H1 (cell line): ENCODE measurements around the gene LDLRAD3. TPM values are rescaled to one million over a fixed set of nuclear protein-coding genes. Genes with fewer than 3 reads are reported as not detected.

Experiments used
- CTCF ChIA-PET: fragments of 300-600 bp; sonication (Branson Sonifier 250); formaldehyde crosslinking; loops from one replicate; lab custom pipeline; 2021; ENCODE audit not compliant: partially characterized antibody; lab: Charles Lee
- POLR2A ChIA-PET: fragments of 300-600 bp; sonication (Branson Sonifier 250); formaldehyde crosslinking; loops from one replicate; lab custom pipeline; 2021; ENCODE audit warnings: inconsistent platforms; ENCODE audit not compliant: partially characterized antibody; lab: Charles Lee
- DNase-seq, 2 experiments: peaks; one replicate each; pipeline versions ENCODE4 v3.0.0 to v3.0.0-alpha.2; 2010 to 2022; ENCODE audit warnings: low spot score in 2 of 2, low read depth in 1 of 2, mixed read lengths in 1 of 2
- FAIRE-seq: peaks from 2 replicates; lab custom pipeline; 2011; peaks lifted over from hg19 to GRCh38; lab: Jason Lieb, UNC
- H2AFZ ChIP-seq: 2 replicates; pipeline ENCODE4 v1.8.1; 2012; ENCODE audit warnings: low read length, inconsistent platforms
- H2AK5ac ChIP-seq: 2 replicates; pipeline ENCODE4 v1.6.1; 2013; ENCODE audit warnings: low read depth, low read length
- H2BK120ac ChIP-seq: replicated peaks from 2 replicates; pipeline ENCODE3; 2013; ENCODE audit warnings: low read depth, low read length, inconsistent platforms
- H2BK12ac ChIP-seq: 2 replicates; pipeline ENCODE4 v1.6.1; 2013; ENCODE audit warnings: low read depth, low read length
- H2BK15ac ChIP-seq: 2 replicates; pipeline ENCODE4 v1.6.1; 2013; ENCODE audit warnings: low read length
- H2BK20ac ChIP-seq: 2 replicates; pipeline ENCODE4 v1.6.1; 2013; ENCODE audit warnings: low read length
- H2BK5ac ChIP-seq: 2 replicates; pipeline ENCODE4 v1.6.1; 2013; ENCODE audit warnings: low read depth, low read length
- H3K14ac ChIP-seq: 2 replicates; pipeline ENCODE4 v1.6.1; 2013; ENCODE audit warnings: inconsistent platforms; ENCODE audit not compliant: insufficient read length
- H3K18ac ChIP-seq: 2 replicates; pipeline ENCODE4 v1.6.1; 2013; ENCODE audit warnings: low read length; ENCODE audit errors: extremely low read depth
- H3K23ac ChIP-seq: 2 replicates; pipeline ENCODE4 v1.6.1; 2013; ENCODE audit warnings: inconsistent platforms; ENCODE audit not compliant: insufficient read length
- H3K23me2 ChIP-seq: 2 replicates; pipeline ENCODE4 v1.6.1; 2013; ENCODE audit warnings: low read depth, low read length
- H3K27ac ChIP-seq: 2 replicates; pipeline ENCODE4 v1.6.1; 2011; ENCODE audit warnings: low read depth, low read length, inconsistent platforms
- H3K27me3 ChIP-seq, 4 experiments: replicated peaks in 1 of 4; 1 replicate in 1 of 4; 2 replicates in 3 of 4; pipeline versions ENCODE4 v1.6.1 to v1.8.1; 2011 to 2013; ENCODE audit warnings: low read length in 3 of 4, mild to moderate bottlenecking in 3 of 4, inconsistent platforms in 2 of 4, mixed read lengths in 2 of 4, moderate library complexity in 1 of 4; ENCODE audit not compliant: control insufficient read depth in 3 of 4, insufficient read depth in 3 of 4; ENCODE audit errors: extremely low read depth in 1 of 4
- H3K36me3 ChIP-seq, 4 experiments: 2 replicates each; pipeline versions ENCODE4 v1.6.1 to v1.8.1; 2011 to 2013; ENCODE audit warnings: mild to moderate bottlenecking in 4 of 4, low read length in 3 of 4, moderate library complexity in 2 of 4, control low read depth in 1 of 4, inconsistent platforms in 1 of 4; ENCODE audit not compliant: insufficient read depth in 4 of 4, control insufficient read depth in 2 of 4
- H3K4ac ChIP-seq: replicated peaks from 2 replicates; pipeline ENCODE3; 2013; ENCODE audit warnings: low read length, low read depth, mixed read lengths, inconsistent platforms; ENCODE audit not compliant: insufficient read length
- H3K4me1 ChIP-seq, 4 experiments: replicated peaks in 1 of 4; 1 replicate in 1 of 4; 2 replicates in 3 of 4; pipeline versions ENCODE4 v1.6.1 to v1.8.1; 2011 to 2013; ENCODE audit warnings: low read length in 3 of 4, inconsistent platforms in 2 of 4, mixed read lengths in 1 of 4; ENCODE audit not compliant: insufficient read depth in 4 of 4, control insufficient read depth in 3 of 4
- H3K4me2 ChIP-seq, 2 experiments: 2 replicates each; pipeline versions ENCODE4 v1.6.1 to v1.8.1; 2011 to 2013; ENCODE audit warnings: low read depth in 2 of 2, low read length in 2 of 2, control low read depth in 1 of 2, inconsistent platforms in 1 of 2, mild to moderate bottlenecking in 1 of 2; ENCODE audit not compliant: insufficient read depth in 1 of 2
- H3K4me3 ChIP-seq, 4 experiments: fragments of 200-600, 300-600 bp in 1 of 4; sonication (generic), shearing (Covaris generic), sonication (Bioruptor Twin) in 1 of 4; 2 replicates each; pipeline versions ENCODE4 v1.5.1 to v1.8.1; 2011 to 2016; ENCODE audit warnings: low read length in 4 of 4, low read depth in 3 of 4, control low read depth in 2 of 4, inconsistent platforms in 2 of 4, mild to moderate bottlenecking in 2 of 4, mixed read lengths in 1 of 4, moderate library complexity in 1 of 4; ENCODE audit not compliant: insufficient read depth in 2 of 4; ENCODE audit errors: extremely low read depth in 1 of 4
- H3K56ac ChIP-seq: replicated peaks from 2 replicates; pipeline ENCODE3; 2013; ENCODE audit warnings: low read depth, mild to moderate bottlenecking, mixed read lengths, low read length, inconsistent platforms; ENCODE audit not compliant: insufficient read length
- H3K79me1 ChIP-seq: 2 replicates; pipeline ENCODE4 v1.6.1; 2013; ENCODE audit warnings: low read depth, low read length, control low read depth
- H3K79me2 ChIP-seq, 2 experiments: 2 replicates each; pipeline versions ENCODE4 v1.6.1 to v1.8.1; 2012 to 2013; ENCODE audit warnings: low read length in 2 of 2, mild to moderate bottlenecking in 2 of 2, inconsistent platforms in 1 of 2; ENCODE audit not compliant: insufficient read depth in 2 of 2, control insufficient read depth in 1 of 2
- H3K9ac ChIP-seq, 4 experiments: replicated peaks in 1 of 4; 1 replicate in 1 of 4; 2 replicates in 3 of 4; pipeline versions ENCODE4 v1.6.1 to v1.8.1; 2011 to 2013; ENCODE audit warnings: low read depth in 3 of 4, low read length in 3 of 4, control low read depth in 2 of 4, mild to moderate bottlenecking in 2 of 4, moderate library complexity in 2 of 4, inconsistent platforms in 1 of 4; ENCODE audit errors: extremely low read depth in 1 of 4
- H3K9me3 ChIP-seq, 2 experiments: 2 replicates each; pipeline versions ENCODE4 v1.6.1 to v1.8.1; 2012 to 2013; ENCODE audit warnings: mild to moderate bottlenecking in 2 of 2, moderate library complexity in 2 of 2, control low read depth in 1 of 2, inconsistent platforms in 1 of 2, low read depth in 1 of 2, low read length in 1 of 2, mixed read lengths in 1 of 2; ENCODE audit not compliant: insufficient read depth in 2 of 2
- H4K20me1 ChIP-seq, 2 experiments: replicated peaks in 1 of 2; 2 replicates each; pipeline versions ENCODE3 to v1.8.1; 2011 to 2013; ENCODE audit warnings: inconsistent platforms in 2 of 2, low read length in 2 of 2, mild to moderate bottlenecking in 1 of 2; ENCODE audit not compliant: insufficient read depth in 2 of 2, control insufficient read depth in 1 of 2
- H4K5ac ChIP-seq: 2 replicates; pipeline ENCODE4 v1.6.1; 2013; ENCODE audit warnings: low read length, low read depth, mixed read lengths, inconsistent platforms; ENCODE audit not compliant: insufficient read length
- H4K8ac ChIP-seq: 2 replicates; pipeline ENCODE4 v1.8.0; 2013; ENCODE audit warnings: mild to moderate bottlenecking, moderate library complexity, low read length, inconsistent platforms; ENCODE audit not compliant: insufficient read depth; ENCODE audit errors: extremely low read depth
- H4K91ac ChIP-seq: replicated peaks from 2 replicates; pipeline ENCODE3; 2013; ENCODE audit warnings: low read length, mixed read lengths, inconsistent platforms; ENCODE audit not compliant: insufficient read length
- CBX8 ChIP-seq: fragments of 300-800, 300-1000 bp; sonication (generic); IDR thresholded peaks from 2 replicates; pipeline ENCODE4 v1.7.1; 2016; ENCODE audit warnings: low read depth, low read length, borderline replicate concordance
- KDM4A ChIP-seq: IDR thresholded peaks from one replicate; pipeline ENCODE4 v1.7.1; 2012; ENCODE audit warnings: low read depth, mild to moderate bottlenecking, moderate library complexity, low read length, inconsistent platforms; ENCODE audit not compliant: severe bottlenecking
- NANOG ChIP-seq: IDR thresholded peaks from 2 replicates; pipeline ENCODE4 v1.6.1; 2011; ENCODE audit warnings: low read length, low read depth, mild to moderate bottlenecking, inconsistent platforms; ENCODE audit not compliant: insufficient read depth, poor library complexity, severe bottlenecking
- POLR2A ChIP-seq, 2 experiments: IDR thresholded peaks; 1 replicate in 1 of 2; 2 replicates in 1 of 2; pipeline ENCODE4 v1.6.1; 2011; ENCODE audit warnings: low read depth in 2 of 2, low read length in 2 of 2, mild to moderate bottlenecking in 2 of 2; ENCODE audit errors: control extremely low read depth in 1 of 2
- POU5F1 ChIP-seq: IDR thresholded peaks from 2 replicates; pipeline ENCODE4 v1.6.1; 2011; ENCODE audit warnings: low read depth, mild to moderate bottlenecking, low read length, moderate library complexity
- USF2 ChIP-seq: IDR thresholded peaks from 2 replicates; pipeline ENCODE4 v1.6.1; 2011; ENCODE audit warnings: low read length, improper control_type of control experiment
- whole genome bisulfite sequencing, 2 experiments: shearing (Covaris generic) in 1 of 2; methylation state at CpG; one replicate each; pipeline versions ENCODE4 v1.1.6 to v1.1.7; 2013 to 2015; ENCODE audit warnings: low lambda C conversion rate in 2 of 2, mixed read lengths in 2 of 2, inconsistent platforms in 1 of 2, low coverage in 1 of 2, missing lambda C conversion rate in 1 of 2; ENCODE audit not compliant: insufficient replicate concordance in 2 of 2, insufficient coverage in 1 of 2, insufficient read length in 1 of 2; ENCODE audit errors: extremely low coverage in 1 of 2, missing lambda C conversion rate in 1 of 2; 5-methylcytosine and 5-hydroxymethylcytosine counted together
- polyA plus RNA-seq, 7 experiments: library from polyadenylated mRNA; depleted of rRNA in 3 of 7; stranded (reverse) in 5 of 7; unstranded in 2 of 7; fragments of >200 nt in 5 of 7; fragments of 200-250 nt in 2 of 7; gene quantifications; 1 replicate in 5 of 7; 2 replicates in 1 of 7; 4 replicates in 1 of 7; pipeline versions ENCODE4 v1.2.1 to v1.2.3, GENCODE V29; 2011 to 2013; ENCODE audit warnings: missing spikeins in 2 of 7, mixed read lengths in 2 of 7
- total RNA-seq: library from RNA; stranded (reverse); fragmentation: NEBNext Ultra II Directional; extraction: Animal tissue kit (Norgen Biotek cat#: 25700); gene quantifications from 2 replicates; pipeline ENCODE4 v1.2.1, GENCODE V29; 2021

Gene LDLRAD3
- total and polyA plus RNA-seq, 2 of the 8 experiments (the other 6 are each of a cell fraction or from before 2014, with no cell fraction given) = 18.6 to 22.8 TPM

- peaks cover 0 to 8% (median 2%) of the 10 kb centered on the region in 4 experiments; a peak in 3 of 8 replicates for H3K36me3 ChIP-seq
- no peak overlapping the region for H3K4me2 ChIP-seq
- no peak overlapping the region for H3K4ac ChIP-seq
- no peak overlapping the region for H3K4me3 ChIP-seq
- ChIA-PET CTCF (interaction anchor here (0.7 to 1.2 kb wide), 3 partner anchors 9 to 541 kb away, joined by 3 to 4 read pairs (median 3); no protein-coding TSS in a partner anchor), POLR2A (no interaction called here)
- H2BK5ac ChIP-seq = no peak overlapping the region
- no peak overlapping the region for H3K14ac ChIP-seq
- H4K91ac ChIP-seq = no peak overlapping the region
- H3K79me2 ChIP-seq = no peaks in the 10 kb centered on the region
- peaks cover 0 to 8% (median 6%) of the 10 kb centered on the region in 4 experiments; a peak in 4 of 7 replicates for H3K4me1 ChIP-seq
- H2BK12ac ChIP-seq = no peak overlapping the region
- H2BK20ac ChIP-seq = no peak overlapping the region
- H3K23me2 ChIP-seq = no peaks in the 10 kb centered on the region
- no peak overlapping the region for H3K18ac ChIP-seq
- no peak for FAIRE-seq
- H4K5ac ChIP-seq = no peak overlapping the region
- 95% methylated on average over 5 of the region's 5 CpGs; no CpG with 5 or more reads in 1 of the 2 experiments for WGBS, 2 experiments
- H4K8ac ChIP-seq = no peak overlapping the region
- no peak for DNase-seq
- H3K27me3 ChIP-seq = peaks cover 0 to 1% (median 0%) of the 10 kb centered on the region in 4 experiments; a peak in 1 of 7 replicates
- no peak overlapping the region for H2AK5ac ChIP-seq
- no peak overlapping the region for H3K56ac ChIP-seq
- H4K20me1 ChIP-seq = no peaks in the 10 kb centered on the region
- no peaks in the 10 kb centered on the region for H3K79me1 ChIP-seq
- H3K9ac ChIP-seq = no peak overlapping the region
- no peak overlapping the region for H3K27ac ChIP-seq
- no peak overlapping the region for H2BK15ac ChIP-seq
- H3K9me3 ChIP-seq = peaks cover 3 to 6% of the 10 kb centered on the region in 2 experiments; a peak in 3 of 4 replicates
- no peak overlapping the region for H2AFZ ChIP-seq
- H3K23ac ChIP-seq = no peak overlapping the region
- no peak overlapping the region for H2BK120ac ChIP-seq
- TF ChIP-seq POLR2A (IDR thresholded peaks at IDR 0.05; ENCODE audit: control extremely low read depth in 1 of 2, low read depth in 2 of 2, low read length in 2 of 2) = no peak
- TF ChIP-seq POU5F1 = no peak
- no peak for TF ChIP-seq KDM4A
- no peak for TF ChIP-seq USF2
- TF ChIP-seq NANOG = no peak
- TF ChIP-seq CBX8 = no peak
Measured at GRCh38 chr11:36146437-36146836, 202.6 kb downstream of the LDLRAD3 start.
